ENCODE measurements around the gene SLC7A14.

Gene SLC7A14

GRCh38 chr3:170475092-170475685 lies 110.7 kb downstream of the SLC7A14 start:
- no peak for TF ChIP-seq CTCF (IDR thresholded peaks at IDR 0.05; ENCODE audit: low read depth, low read length, missing control alignments)
- DNase-seq (ENCODE audit: extremely low read depth, low read depth), result no peak
- H3K4me3 ChIP-seq (replicated peaks; ENCODE audit: low read depth, low read length), result no peak overlapping the region

- no peak for TF ChIP-seq CTCF (IDR thresholded peaks at IDR 0.05; ENCODE audit: low read depth, low read length, missing control alignments)
- DNase-seq (ENCODE audit: extremely low read depth, low read depth), result no peak
- no peak overlapping the region for H3K4me3 ChIP-seq (replicated peaks; ENCODE audit: low read depth, low read length)
Observed at GRCh38 chr3:170473358-170473757, 112.5 kb downstream of the SLC7A14 start.

- H3K4me3 ChIP-seq (replicated peaks; ENCODE audit: low read depth, low read length), result no peak overlapping the region
- DNase-seq (ENCODE audit: extremely low read depth, low read depth), result no peak
- TF ChIP-seq CTCF (IDR thresholded peaks at IDR 0.05; ENCODE audit: low read depth, low read length, missing control alignments), result no peak
Observed at GRCh38 chr3:170471149-170471548, 114.7 kb downstream of the SLC7A14 start.

GRCh38 chr3:170470063-170471016 lies 115.5 kb downstream of the SLC7A14 start:
- peak; percentile 67 for DNase-seq (ENCODE audit: extremely low read depth, low read depth)
- TF ChIP-seq CTCF (IDR thresholded peaks at IDR 0.05; ENCODE audit: low read depth, low read length, missing control alignments), result no peak
- no peak overlapping the region for H3K4me3 ChIP-seq (replicated peaks; ENCODE audit: low read depth, low read length)

- DNase-seq (ENCODE audit: extremely low read depth, low read depth), result peak; percentile 95
- no peak overlapping the region for H3K4me3 ChIP-seq (replicated peaks; ENCODE audit: low read depth, low read length)
- TF ChIP-seq CTCF (IDR thresholded peaks at IDR 0.05; ENCODE audit: low read depth, low read length, missing control alignments), result no peak
Observed at GRCh38 chr3:170469151-170470062, 116.5 kb downstream of the SLC7A14 start.

- no peak overlapping the region for H3K4me3 ChIP-seq (replicated peaks; ENCODE audit: low read depth, low read length)
- DNase-seq (ENCODE audit: extremely low read depth, low read depth), result no peak
- no peak for TF ChIP-seq CTCF (IDR thresholded peaks at IDR 0.05; ENCODE audit: low read depth, low read length, missing control alignments)
Observed at GRCh38 chr3:170467571-170468147, 118.2 kb downstream of the SLC7A14 start.
